PC-9 (cell line): Measurements from ENCODE around the gene TMEM176A. TPM values are rescaled to one million over a fixed set of nuclear protein-coding genes. Genes with fewer than 3 reads are reported as not detected.

ENCODE experiments used
- BruUV-seq: library from RNA; stranded (reverse); fragments of 400-500 nt; replicated peaks from 2 replicates; lab custom pipeline; 2021; lab: Mats Ljungman, UMichigan
- CTCF ChIA-PET: fragments of 300-600 bp; sonication (Branson Sonifier 250); formaldehyde crosslinking; loops from one replicate; lab custom pipeline; 2022; ENCODE audit warnings: antibody characterized with exemption; lab: Charles Lee
- POLR2A ChIA-PET: fragments of 300-600 bp; sonication (Branson Sonifier 250); formaldehyde crosslinking; loops from one replicate; lab custom pipeline; 2022; ENCODE audit warnings: antibody characterized with exemption; ENCODE audit not compliant: unreplicated experiment; lab: Charles Lee
- DNase-seq, 2 experiments: peaks; one replicate each; pipeline versions ENCODE4 v3.0.0 to v3.0.0-alpha.2; 2015 to 2022; ENCODE audit warnings: mixed read lengths in 1 of 2
- H2AFZ ChIP-seq: fragments of 200-600 bp; sonication (generic); 2 replicates; pipeline ENCODE4 v1.8.1; 2017; ENCODE audit warnings: antibody characterized with exemption
- H3F3A ChIP-seq: fragments of 200-600 bp; sonication (generic); 2 replicates; pipeline ENCODE4 v1.8.1; 2017; ENCODE audit warnings: antibody characterized with exemption, mild to moderate bottlenecking, low read depth; ENCODE audit not compliant: insufficient read depth
- H3K27ac ChIP-seq: fragments of 200-600 bp; sonication (generic); 2 replicates; pipeline ENCODE4 v1.6.1; 2016; ENCODE audit warnings: mixed run types
- H3K27me3 ChIP-seq: fragments of 200-600 bp; sonication (generic); 2 replicates; pipeline ENCODE4 v1.6.1; 2016; ENCODE audit warnings: low read depth, mixed run types; ENCODE audit not compliant: insufficient read depth
- H3K36me3 ChIP-seq: fragments of 200-600 bp; sonication (generic); 2 replicates; pipeline ENCODE4 v1.6.1; 2016; ENCODE audit warnings: low read depth, mixed run types
- H3K4me1 ChIP-seq: fragments of 200-600 bp; sonication (generic); replicated peaks from 2 replicates; pipeline ENCODE4 v1.6.1; 2016; ENCODE audit warnings: mixed run types; ENCODE audit not compliant: insufficient read depth
- H3K4me2 ChIP-seq: fragments of 200-600 bp; sonication (generic); 2 replicates; pipeline ENCODE4 v1.6.1; 2017; ENCODE audit warnings: mixed run types
- H3K4me3 ChIP-seq: fragments of 200-600 bp; sonication (generic); 2 replicates; pipeline ENCODE4 v1.6.1; 2016; ENCODE audit warnings: mixed run types
- H3K79me2 ChIP-seq: fragments of 200-600 bp; sonication (generic); 2 replicates; pipeline ENCODE4 v1.6.1; 2017; ENCODE audit warnings: low read depth, mixed run types
- H3K9me2 ChIP-seq: fragments of 200-600 bp; sonication (generic); 2 replicates; pipeline ENCODE4 v1.8.1; 2017; ENCODE audit warnings: mild to moderate bottlenecking; ENCODE audit not compliant: insufficient read depth
- H3K9me3 ChIP-seq: fragments of 200-600 bp; sonication (generic); 2 replicates; pipeline ENCODE4 v1.8.1; 2016; ENCODE audit warnings: low read depth; ENCODE audit not compliant: insufficient read depth
- H4K20me1 ChIP-seq: fragments of 200-600 bp; sonication (generic); 2 replicates; pipeline ENCODE4 v1.8.1; 2017; ENCODE audit not compliant: insufficient read depth
- EZH2 ChIP-seq: fragments of 200-600 bp; sonication (generic); IDR thresholded peaks from 2 replicates; pipeline ENCODE4 v1.8.0; 2017; ENCODE audit warnings: antibody characterized with exemption, low read depth
- intact Hi-C: fragments of 100-400 bp; cut with micrococcal nuclease; formaldehyde crosslinking; loops from one replicate; pipeline ENCODE4 v1.10.0; 2022; ENCODE audit not compliant: unreplicated experiment
- total RNA-seq: library from RNA; stranded (reverse); gene quantifications from 2 replicates; pipeline ENCODE4 v1.2.3, GENCODE V29; 2021
- TF ChIP-seq, protein P1 (sequence below): fragments of 200-600 bp; sonication (generic); conservative IDR thresholded peaks from 2 replicates; pipeline ENCODE4 v1.6.1; 2017; ENCODE audit warnings: mixed run types, antibody characterized with exemption, mild to moderate bottlenecking, moderate library complexity

Gene TMEM176A
- total RNA-seq, 1 experiment from 2014 or later = not detected

DNA sequence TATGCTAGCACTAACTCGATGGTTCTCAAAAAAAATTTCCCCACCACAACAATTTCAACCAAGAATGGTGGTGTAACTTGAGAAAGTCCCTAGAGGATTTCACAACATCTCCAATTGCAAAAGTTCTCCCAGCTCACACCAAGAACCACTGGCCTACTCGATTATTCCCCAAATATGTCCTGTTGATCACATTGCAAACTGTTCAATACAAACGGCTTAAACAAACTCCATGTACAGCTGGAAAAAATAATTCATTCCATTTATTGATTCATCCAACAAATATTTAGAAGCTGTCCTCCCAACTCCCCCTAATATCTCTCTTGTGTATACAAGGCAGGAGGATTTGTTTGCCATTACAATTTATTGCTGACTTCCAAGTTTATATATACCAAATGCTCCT is 19.5 kb upstream of the TMEM176A start:
- H4K20me1 ChIP-seq = no peaks in the 10 kb centered on the region
- no peaks in the 10 kb centered on the region for H3K79me2 ChIP-seq
- no peaks in the 10 kb centered on the region for H3K9me2 ChIP-seq
- no peaks in the 10 kb centered on the region for H3F3A ChIP-seq
- H3K27me3 ChIP-seq = peaks cover 55% of the 10 kb centered on the region
- intact Hi-C loops = loop anchor here (5.0 kb wide), 1 partner anchor 96 kb away; no protein-coding TSS in a partner anchor
- no peak overlapping the region for H3K27ac ChIP-seq
- no peaks in the 10 kb centered on the region for H3K36me3 ChIP-seq
- BruUV-seq = no TSS peak
- H2AFZ ChIP-seq = no peak overlapping the region
- ChIA-PET CTCF (no interaction called here), POLR2A (no interaction called here)
- TF ChIP-seq EZH2 = no peak
- TF ChIP-seq, protein P1, sequence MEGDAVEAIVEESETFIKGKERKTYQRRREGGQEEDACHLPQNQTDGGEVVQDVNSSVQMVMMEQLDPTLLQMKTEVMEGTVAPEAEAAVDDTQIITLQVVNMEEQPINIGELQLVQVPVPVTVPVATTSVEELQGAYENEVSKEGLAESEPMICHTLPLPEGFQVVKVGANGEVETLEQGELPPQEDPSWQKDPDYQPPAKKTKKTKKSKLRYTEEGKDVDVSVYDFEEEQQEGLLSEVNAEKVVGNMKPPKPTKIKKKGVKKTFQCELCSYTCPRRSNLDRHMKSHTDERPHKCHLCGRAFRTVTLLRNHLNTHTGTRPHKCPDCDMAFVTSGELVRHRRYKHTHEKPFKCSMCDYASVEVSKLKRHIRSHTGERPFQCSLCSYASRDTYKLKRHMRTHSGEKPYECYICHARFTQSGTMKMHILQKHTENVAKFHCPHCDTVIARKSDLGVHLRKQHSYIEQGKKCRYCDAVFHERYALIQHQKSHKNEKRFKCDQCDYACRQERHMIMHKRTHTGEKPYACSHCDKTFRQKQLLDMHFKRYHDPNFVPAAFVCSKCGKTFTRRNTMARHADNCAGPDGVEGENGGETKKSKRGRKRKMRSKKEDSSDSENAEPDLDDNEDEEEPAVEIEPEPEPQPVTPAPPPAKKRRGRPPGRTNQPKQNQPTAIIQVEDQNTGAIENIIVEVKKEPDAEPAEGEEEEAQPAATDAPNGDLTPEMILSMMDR = no peak
- no peak for DNase-seq
- H3K4me3 ChIP-seq = no peak overlapping the region
- no peaks in the 10 kb centered on the region for H3K9me3 ChIP-seq
- H3K4me1 ChIP-seq = no peaks in the 10 kb centered on the region
- H3K4me2 ChIP-seq = no peak overlapping the region

DNA sequence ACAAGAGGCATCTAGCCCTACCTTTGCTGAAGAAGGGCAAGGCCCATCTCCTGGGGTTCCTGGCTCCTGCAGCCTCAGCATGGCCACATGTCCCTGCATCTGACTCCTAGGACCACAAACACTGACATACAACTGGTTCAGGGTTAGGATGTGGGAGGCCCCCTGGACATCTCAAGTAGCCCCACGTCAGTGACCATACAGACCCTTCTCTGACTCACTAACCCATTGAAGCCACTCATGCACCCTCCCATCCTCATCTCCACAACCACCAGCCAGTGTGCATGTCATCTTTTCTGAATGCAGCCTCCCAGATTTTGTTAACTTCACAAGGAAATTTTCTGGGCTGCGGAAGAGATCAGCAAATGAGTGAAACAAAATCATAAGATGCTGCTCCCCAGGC is 18.6 kb upstream of the TMEM176A start:
- no peaks in the 10 kb centered on the region for H3K79me2 ChIP-seq
- no peaks in the 10 kb centered on the region for H3K4me1 ChIP-seq
- no peak for DNase-seq
- no peaks in the 10 kb centered on the region for H3F3A ChIP-seq
- ChIA-PET POLR2A (no interaction called here), CTCF (no interaction called here)
- no TSS peak for BruUV-seq
- no peaks in the 10 kb centered on the region for H3K36me3 ChIP-seq
- no peaks in the 10 kb centered on the region for H4K20me1 ChIP-seq
- intact Hi-C loops = loop anchor here (5.0 kb wide), 1 partner anchor 95 kb away; no protein-coding TSS in a partner anchor
- TF ChIP-seq EZH2 = no peak
- TF ChIP-seq, protein P1 = no peak
- no peak overlapping the region for H2AFZ ChIP-seq
- no peaks in the 10 kb centered on the region for H3K9me2 ChIP-seq
- no peaks in the 10 kb centered on the region for H3K9me3 ChIP-seq
- peaks cover 56% of the 10 kb centered on the region for H3K27me3 ChIP-seq
- H3K27ac ChIP-seq = no peak overlapping the region
- H3K4me2 ChIP-seq = no peak overlapping the region
- no peak overlapping the region for H3K4me3 ChIP-seq

DNA sequence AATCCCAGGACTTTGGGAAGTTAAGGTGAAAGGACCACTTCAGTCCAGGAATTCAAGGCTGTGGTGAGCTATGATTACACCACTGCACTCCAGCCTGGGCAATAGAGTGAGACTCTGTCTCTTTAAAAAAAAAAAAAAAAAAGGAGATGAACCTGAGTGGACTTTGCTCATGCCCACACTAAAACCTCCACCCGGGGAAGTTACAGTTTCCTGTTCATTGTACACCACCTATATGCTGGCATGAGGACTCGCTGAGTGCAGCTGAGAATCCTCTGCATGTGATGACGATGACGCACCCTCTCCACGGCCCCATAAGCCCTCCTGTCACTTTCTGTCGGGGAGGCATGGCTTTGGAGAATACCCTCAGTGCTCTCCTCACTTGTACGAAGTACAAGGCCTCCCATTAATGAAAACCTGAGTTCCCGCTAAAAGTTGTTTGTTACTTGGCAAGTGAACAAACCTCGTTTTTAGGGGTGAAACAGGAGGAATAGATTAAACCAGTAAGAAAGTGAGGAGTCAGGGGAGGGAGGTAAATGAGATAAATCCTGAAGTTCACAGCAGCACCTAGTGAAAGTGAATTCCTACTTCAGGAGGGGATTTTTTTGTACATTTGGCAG is 16.3 kb upstream of the TMEM176A start:
- no peaks in the 10 kb centered on the region for H3K9me3 ChIP-seq
- TF ChIP-seq, protein P1 = no peak
- TF ChIP-seq EZH2 = no peak
- H3K27ac ChIP-seq = no peak overlapping the region
- H3K9me2 ChIP-seq = no peaks in the 10 kb centered on the region
- POLR2A ChIA-PET = no interaction called here
- no peak overlapping the region for H3K4me3 ChIP-seq
- H3K79me2 ChIP-seq = no peaks in the 10 kb centered on the region
- H4K20me1 ChIP-seq = no peaks in the 10 kb centered on the region
- CTCF ChIA-PET = interaction anchor here (0.6 kb wide), 1 partner anchor 240 kb away, joined by 14 read pairs; the partner anchor contains the start of gene ATG9B
- no peak overlapping the region for H2AFZ ChIP-seq
- no peaks in the 10 kb centered on the region for H3K4me1 ChIP-seq
- no TSS peak for BruUV-seq
- H3K4me2 ChIP-seq = no peak overlapping the region
- H3F3A ChIP-seq = no peaks in the 10 kb centered on the region
- no peaks in the 10 kb centered on the region for H3K36me3 ChIP-seq
- peaks cover 76% of the 10 kb centered on the region for H3K27me3 ChIP-seq
- intact Hi-C loops = loop anchor here (5.0 kb wide), 1 partner anchor 93 kb away; no protein-coding TSS in a partner anchor
- DNase-seq = no peak
